Embryonic facial prominence (tissue), 1 donor: ENCODE data around the gene AOPEP.

Source experiments
- DNase-seq: peaks from one replicate; pipeline ENCODE4 v3.0.0-alpha.2; 2016; ENCODE audit errors: extremely low spot score

The AOPEP gene

GRCh38 chr9:94791435-94791834 is 64.9 kb downstream of the AOPEP start:
- no peak for DNase-seq

GRCh38 chr9:94792511-94792910 is 66.0 kb downstream of the AOPEP start:
- no peak for DNase-seq

DNA sequence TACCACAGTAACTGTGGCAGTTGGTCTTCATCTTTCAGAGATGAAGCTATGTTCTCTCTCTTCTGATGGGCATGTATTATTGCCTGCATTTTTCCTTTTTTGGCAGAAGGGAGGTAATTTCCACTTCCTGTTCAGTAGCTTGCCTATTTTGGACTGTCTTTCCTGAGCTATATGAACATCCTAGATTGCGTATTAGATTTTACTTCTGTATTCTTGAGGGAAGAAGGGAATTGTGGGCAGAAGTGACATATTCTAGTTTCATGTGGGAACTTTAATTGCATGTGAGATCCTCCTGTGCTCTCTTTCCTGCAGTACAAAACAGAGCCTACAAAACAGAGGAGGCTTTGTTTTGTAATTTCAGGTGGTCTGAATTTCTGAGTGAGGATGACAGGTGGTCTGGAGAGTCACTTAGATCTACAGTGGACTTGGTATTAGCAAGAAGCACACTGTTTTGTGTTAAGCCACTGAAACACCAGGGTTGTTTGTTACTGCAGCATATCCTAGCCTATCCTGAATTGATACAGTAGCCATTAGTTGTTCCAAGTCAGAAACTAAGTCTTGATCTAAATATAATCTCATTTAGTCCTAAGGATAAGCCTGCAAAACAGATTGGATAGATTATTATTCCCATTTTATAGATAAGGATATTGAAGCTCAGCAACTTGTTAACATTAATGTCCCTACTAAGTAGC is 68.1 kb downstream of the AOPEP start:
- no peak for DNase-seq

- DNase-seq = no peak
These were observed 70.2 kb downstream of the AOPEP start for GRCh38 chr9:94796687-94797086.

DNA sequence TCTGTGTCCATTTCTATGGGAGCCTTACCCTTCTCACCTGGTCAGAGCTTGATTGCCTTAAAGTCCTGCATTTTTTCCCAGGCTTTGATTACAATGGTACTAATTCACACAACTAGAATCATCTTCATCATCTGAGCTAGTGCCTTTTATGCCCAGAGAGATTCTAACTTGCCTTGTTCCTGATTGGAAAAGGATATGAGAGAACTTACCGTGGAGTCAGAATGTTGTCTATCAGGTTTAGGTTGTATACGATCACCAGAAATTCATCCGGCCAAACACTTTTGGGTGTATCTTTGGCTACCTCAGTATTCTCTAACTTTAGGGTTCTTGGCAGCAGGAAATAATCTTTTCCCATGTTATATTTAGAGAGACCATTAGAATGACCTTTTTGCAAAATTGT is 71.7 kb downstream of the AOPEP start:
- no peak for DNase-seq

DNA sequence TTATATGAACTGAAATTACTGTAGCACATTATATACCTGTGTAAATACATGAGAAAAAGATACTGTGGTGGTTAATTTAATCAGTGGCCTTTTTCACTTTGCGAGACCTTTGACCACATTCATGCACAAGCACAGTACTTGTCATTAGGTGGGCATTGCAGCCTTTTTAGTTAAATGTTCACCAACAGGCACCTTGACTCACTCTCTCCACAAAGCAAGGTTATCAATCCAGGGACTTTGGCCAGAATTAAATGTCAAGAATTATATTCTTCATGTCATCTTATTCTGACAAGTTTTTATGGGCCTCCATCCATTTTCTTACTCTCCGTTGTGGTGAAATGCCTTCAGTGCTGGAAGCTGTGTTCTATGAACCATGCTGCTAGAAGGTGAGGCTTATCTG is 72.2 kb downstream of the AOPEP start:
- no peak for DNase-seq

GRCh38 chr9:94799578-94800264 is 73.2 kb downstream of the AOPEP start:
- no peak for DNase-seq

DNA sequence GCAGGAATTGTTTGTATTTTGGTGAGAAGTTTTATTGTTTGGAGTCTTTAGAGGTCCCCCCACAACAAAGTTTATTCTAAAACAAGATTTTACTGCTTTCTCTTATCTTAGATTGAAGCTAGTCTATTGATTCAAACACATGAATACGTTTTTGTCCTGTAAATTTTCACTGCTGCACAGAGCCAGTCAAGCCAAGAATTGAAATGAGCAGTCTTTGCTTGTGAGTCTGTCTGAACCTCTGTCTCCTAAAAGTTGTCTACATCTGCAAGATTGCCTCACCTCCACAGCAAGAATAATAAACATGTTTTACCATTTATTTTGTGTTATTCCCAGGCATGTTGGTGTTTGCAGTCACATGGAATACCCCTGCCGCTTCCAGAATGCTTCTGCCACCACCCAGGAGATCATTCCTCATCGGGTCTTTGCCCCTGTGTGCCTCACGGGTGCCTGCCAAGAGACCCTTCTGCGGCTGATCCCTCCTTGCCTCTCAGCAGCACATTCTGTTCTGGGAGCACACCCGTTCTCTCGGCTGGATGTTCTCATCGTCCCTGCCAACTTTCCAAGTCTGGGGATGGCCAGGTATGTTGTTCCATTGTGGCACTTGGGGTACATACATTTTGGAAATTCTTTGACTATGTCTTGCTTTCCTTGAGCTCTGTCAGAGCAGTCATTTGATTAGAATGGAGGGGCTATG is 74.1 kb downstream of the AOPEP start:
- DNase-seq = no peak

DNA sequence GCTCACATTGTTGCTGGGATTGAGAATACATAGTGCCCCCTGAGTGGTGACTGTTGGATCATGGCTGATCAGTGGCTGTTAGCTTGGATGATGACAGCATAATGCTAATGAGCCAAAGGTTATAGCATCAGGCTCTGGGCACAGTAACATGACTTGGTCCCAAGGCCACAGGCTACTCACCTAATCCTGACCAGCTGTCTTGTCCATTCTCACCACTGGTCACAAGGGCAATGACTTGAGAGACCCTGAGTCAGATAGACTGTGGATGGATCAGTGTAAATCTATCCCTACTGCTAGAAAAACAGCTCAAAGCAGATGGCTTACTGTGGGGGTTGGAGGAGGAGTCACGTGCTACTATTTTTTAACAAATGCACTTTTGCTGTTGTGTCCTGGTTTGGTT is 74.7 kb downstream of the AOPEP start:
- no peak for DNase-seq

DNA sequence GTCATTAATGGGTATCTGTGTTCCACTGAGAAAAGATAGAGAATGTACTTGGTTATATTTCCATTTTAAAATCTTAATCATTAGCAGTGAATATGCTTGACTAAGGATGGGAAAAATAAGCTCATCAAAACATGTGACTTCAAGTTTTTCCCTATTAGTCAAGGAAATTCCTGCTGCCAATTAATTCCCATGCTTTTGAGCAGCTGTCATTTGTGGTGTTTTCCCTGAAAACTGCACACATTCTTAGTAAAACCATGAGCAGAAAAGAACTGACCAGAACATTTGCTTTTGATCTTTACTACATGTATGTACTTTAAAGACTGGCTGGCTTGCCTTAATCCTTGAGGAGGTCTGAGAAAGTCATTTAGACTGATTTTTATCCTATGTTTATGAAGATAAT is 75.2 kb downstream of the AOPEP start:
- no peak for DNase-seq

DNA sequence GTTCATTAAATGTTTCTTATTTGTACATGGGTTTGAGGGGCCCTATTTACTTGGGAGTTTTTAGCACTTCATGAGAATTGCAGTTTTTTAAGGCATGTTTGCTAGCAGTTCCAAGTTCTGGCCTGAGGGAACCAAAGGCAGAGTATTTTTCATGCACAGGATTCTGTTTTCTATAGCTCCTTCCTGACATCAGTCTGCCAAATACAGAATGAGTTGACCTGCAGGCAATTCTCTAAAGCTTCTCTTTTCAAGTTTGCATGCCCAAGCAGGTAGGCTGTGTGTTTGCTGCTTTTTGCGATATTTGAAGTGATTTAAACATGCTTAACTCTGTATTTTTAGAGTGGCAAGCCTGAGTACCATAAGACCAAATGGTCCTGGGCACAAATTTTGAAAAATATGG is 75.8 kb downstream of the AOPEP start:
- no peak for DNase-seq

GRCh38 chr9:94802793-94803192 is 76.3 kb downstream of the AOPEP start:
- DNase-seq = no peak

GRCh38 chr9:94804316-94804715 is 77.8 kb downstream of the AOPEP start:
- no peak for DNase-seq

DNA sequence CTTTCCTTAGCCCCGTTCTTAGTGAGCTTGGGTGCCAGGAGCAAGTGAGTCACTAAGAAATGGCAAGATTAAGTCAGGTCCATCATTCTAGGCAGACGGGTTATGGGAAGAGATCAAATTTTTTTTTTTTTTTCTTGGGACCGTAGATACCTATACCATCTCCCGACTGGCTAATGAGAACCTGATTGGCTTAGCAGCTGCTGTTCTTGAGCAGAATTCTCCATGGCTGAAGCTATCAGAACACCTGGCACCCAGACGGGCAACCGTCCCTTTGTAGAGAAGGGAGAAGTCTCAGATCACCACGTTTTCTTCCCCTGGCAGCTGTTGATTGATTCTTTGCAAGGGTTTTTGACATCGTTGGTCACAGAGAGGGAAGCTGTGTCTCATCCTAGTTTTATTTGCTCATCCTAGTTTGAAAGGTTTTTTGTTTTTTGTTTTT is 78.6 kb downstream of the AOPEP start:
- DNase-seq = no peak

DNA sequence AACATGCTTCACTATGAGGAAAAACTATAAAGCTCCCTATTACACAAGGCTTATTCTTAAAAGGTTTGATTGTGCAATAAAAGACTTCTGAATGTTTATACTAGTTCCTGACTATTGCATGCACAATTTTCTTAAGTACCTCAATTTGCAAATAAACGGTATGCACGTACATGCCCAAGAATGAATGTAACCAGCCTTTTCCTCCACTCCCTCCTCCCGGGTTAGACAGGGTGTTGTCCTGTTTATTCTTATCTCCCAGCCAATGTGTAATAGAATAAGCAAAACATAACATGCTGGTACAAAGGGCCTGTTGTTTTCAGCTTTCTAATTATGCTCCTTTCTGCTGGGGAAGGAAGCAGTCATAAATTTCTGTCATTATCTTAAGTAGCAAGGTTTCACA is 79.1 kb downstream of the AOPEP start:
- DNase-seq = no peak

DNA sequence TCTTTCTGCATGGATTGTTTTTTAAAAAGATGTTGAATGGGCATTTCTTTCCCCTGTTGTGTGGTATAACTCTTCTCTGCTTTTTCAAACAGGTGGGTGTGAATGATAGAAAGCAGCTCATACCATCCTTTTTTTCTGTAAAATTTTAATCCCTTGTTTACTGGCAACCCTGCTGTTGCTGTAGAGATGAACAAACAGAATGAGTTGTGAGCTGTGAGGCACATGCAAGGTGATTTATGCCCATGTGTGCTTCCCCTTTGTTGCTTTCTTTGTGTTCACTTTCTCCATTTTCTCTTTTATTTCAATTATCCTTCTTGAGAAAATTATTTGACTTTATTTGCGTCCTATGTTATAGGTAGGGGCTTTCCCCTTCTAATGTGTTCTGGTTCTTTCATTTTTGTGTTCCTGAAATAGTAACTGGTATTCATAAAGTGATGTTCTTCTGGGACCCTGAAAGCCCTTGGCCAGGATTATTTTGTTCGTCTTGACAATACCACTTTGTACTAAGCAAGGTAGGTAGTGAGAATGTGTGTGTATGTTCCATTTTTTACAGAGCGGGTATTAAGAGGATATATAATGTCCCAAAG is 79.9 kb downstream of the AOPEP start:
- DNase-seq = no peak

GRCh38 chr9:94807556-94807955 is 81.1 kb downstream of the AOPEP start:
- no peak for DNase-seq

- DNase-seq = no peak
These were observed 82.6 kb downstream of the AOPEP start for GRCh38 chr9:94808926-94809700.

GRCh38 chr9:94809778-94810177 is 83.3 kb downstream of the AOPEP start:
- no peak for DNase-seq

- DNase-seq = no peak
These were observed 84.6 kb downstream of the AOPEP start for GRCh38 chr9:94811074-94811473.

- no peak for DNase-seq
These were observed 85.8 kb downstream of the AOPEP start for GRCh38 chr9:94812343-94812742.

GRCh38 chr9:94813379-94813778 is 86.9 kb downstream of the AOPEP start:
- DNase-seq = no peak
